ENCODE data around the gene DOCK6.

The DOCK6 gene

DNA sequence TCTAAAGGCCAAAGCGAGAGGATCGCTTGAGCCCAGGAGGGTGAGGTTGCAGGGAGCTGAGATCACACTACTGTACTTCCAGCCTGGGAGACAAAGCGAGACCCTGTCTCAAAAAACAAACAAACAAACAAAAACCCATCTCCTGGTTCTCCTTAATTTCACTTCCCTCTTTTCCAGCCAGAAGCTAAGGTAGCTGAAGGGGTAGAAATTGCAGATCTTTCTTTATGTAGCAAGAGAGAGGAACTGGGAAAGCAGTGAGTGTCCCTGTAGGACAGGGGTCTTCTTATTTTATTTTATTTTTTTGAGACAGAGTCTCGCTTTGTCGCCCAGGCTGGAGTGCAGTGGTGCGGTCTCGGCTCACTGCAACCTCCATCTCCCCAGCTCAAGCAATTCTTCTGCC lies 29.1 kb upstream of the DOCK6 start:
- in situ Hi-C loops (cut with HindIII; ENCODE audit: low pct_ligation_motif_present, low sequenced_read_pairs), result no loop called here
- Histone ChIP-seq H3K27ac (no peak overlapping the region), H3K4me3 (ENCODE audit: low read depth, low read length) (no peak overlapping the region), H3K36me3 (replicated peaks) (no peaks in the 10 kb centered on the region), H3K27me3 (replicated peaks) (no peaks in the 10 kb centered on the region)
- TF ChIP-seq, protein P1, sequence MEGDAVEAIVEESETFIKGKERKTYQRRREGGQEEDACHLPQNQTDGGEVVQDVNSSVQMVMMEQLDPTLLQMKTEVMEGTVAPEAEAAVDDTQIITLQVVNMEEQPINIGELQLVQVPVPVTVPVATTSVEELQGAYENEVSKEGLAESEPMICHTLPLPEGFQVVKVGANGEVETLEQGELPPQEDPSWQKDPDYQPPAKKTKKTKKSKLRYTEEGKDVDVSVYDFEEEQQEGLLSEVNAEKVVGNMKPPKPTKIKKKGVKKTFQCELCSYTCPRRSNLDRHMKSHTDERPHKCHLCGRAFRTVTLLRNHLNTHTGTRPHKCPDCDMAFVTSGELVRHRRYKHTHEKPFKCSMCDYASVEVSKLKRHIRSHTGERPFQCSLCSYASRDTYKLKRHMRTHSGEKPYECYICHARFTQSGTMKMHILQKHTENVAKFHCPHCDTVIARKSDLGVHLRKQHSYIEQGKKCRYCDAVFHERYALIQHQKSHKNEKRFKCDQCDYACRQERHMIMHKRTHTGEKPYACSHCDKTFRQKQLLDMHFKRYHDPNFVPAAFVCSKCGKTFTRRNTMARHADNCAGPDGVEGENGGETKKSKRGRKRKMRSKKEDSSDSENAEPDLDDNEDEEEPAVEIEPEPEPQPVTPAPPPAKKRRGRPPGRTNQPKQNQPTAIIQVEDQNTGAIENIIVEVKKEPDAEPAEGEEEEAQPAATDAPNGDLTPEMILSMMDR (IDR thresholded peaks at IDR 0.05; ENCODE audit: low read depth, low read length, missing control alignments), result no peak
- no peak for DNase-seq

DNA sequence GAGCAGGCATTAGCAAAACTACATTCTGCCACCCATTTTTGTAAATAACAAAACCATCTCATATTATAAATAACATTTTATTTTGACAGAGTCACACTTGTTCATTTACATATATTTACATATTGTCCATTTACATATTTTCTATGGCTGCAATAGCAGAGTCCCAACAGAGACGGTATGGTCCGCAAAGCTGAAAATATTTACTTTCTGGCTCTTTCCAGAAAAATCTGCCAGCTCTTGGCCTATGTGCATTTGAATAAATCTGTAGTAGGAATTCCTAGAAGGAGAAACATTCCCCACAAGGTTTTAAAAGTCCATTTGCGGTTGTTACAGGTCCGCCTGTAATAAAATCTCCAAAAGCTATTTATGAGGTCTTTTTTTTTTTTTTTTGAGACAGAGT lies 27.9 kb upstream of the DOCK6 start:
- TF ChIP-seq, protein P1 (IDR thresholded peaks at IDR 0.05; ENCODE audit: low read depth, low read length, missing control alignments), result no peak
- Histone ChIP-seq H3K36me3 (replicated peaks) (no peaks in the 10 kb centered on the region), H3K4me3 (ENCODE audit: low read depth, low read length) (no peak overlapping the region), H3K27me3 (replicated peaks) (no peaks in the 10 kb centered on the region), H3K27ac (no peak overlapping the region)
- no peak for DNase-seq
- in situ Hi-C loops (cut with HindIII; ENCODE audit: low pct_ligation_motif_present, low sequenced_read_pairs), result no loop called here

DNA sequence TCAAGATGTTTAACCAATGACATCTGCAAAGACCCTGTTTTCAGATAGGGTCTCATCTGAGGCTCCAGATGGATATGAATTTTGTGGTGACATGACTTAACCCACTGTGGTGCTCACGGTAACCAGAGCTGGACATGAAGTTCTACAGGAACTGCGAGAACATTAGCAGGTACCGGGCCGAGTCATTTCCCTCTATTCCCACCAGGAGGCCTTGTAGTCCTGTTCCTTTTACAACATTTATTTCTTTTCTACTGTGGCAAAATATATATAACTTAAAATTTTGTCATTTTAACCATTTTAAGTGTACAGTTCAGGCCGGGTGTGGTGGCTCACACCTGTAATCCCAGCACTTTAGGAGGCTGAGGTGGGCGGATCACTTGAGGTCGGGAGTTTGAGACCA lies 26.0 kb upstream of the DOCK6 start:
- Histone ChIP-seq H3K27me3 (replicated peaks) (no peaks in the 10 kb centered on the region), H3K27ac (no peak overlapping the region), H3K4me3 (ENCODE audit: low read depth, low read length) (no peak overlapping the region), H3K36me3 (replicated peaks) (no peaks in the 10 kb centered on the region)
- TF ChIP-seq, protein P1 (IDR thresholded peaks at IDR 0.05; ENCODE audit: low read depth, low read length, missing control alignments), result peak; percentile 71
- DNase-seq, result peak; percentile 40
- in situ Hi-C loops (cut with HindIII; ENCODE audit: low pct_ligation_motif_present, low sequenced_read_pairs), result no loop called here

DNA sequence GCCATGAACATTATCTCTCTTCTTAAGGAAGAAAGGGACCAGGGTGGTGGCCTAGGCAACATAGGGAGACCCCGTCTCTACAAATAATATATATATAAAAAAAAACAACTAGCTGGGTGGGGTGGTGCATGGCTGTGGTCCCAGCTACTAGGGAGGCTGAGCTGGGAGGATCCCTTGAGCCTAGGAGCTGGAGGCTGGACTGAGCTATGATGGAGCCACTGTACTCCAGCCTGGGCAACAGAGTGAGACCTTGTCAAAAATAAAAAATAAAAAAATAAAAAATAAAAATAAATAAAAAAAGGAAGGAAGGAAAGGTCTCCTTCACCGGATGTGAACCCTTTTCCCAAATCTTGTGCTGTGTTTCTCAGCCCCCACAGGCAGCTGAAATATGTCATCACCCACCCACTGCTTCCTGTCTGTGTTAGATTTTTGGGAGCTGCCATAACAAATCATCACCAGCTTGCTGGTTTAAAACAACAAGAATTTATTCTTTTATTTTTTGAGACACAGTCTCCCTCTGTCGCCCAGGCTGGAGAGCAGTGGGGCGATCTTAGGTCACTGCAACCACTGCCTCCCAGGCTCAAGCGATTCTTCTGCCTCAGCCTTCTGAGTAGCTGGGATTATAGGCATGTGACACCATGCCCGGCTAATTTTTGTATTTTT lies 24.1 kb upstream of the DOCK6 start:
- H3K27me3 ChIP-seq (replicated peaks), result no peaks in the 10 kb centered on the region
- H3K27ac ChIP-seq, result no peak overlapping the region
- TF ChIP-seq, protein P1 (IDR thresholded peaks at IDR 0.05; ENCODE audit: low read depth, low read length, missing control alignments), result peak; percentile 38
- no peaks in the 10 kb centered on the region for H3K36me3 ChIP-seq (replicated peaks)
- no peak overlapping the region for H3K4me3 ChIP-seq (ENCODE audit: low read depth, low read length)
- DNase-seq, result peak; percentile 39
- in situ Hi-C loops (cut with HindIII; ENCODE audit: low pct_ligation_motif_present, low sequenced_read_pairs), result no loop called here

DNA sequence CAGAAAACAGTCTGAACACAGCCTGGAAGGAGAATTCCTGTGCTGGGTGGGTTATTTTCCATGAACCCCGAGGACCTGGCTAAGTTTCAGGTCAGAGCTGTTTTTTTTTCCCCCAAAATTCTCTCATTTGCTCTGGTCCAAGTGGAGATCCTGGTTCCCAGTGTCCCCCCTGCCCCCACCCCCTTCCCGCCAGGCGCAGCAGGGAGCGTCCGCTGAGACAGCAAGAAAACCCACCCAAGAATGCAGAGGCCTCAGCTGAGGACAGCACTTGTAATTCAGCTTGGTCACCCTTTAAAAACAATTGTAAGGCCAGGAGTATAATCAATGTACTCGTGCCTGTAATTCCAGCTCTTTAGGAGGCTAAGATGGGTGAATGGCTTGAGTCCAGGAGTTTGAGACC lies 22.2 kb upstream of the DOCK6 start:
- H3K27me3 ChIP-seq (replicated peaks), result no peaks in the 10 kb centered on the region
- in situ Hi-C loops (cut with HindIII; ENCODE audit: low pct_ligation_motif_present, low sequenced_read_pairs), result no loop called here
- TF ChIP-seq, protein P1 (IDR thresholded peaks at IDR 0.05; ENCODE audit: low read depth, low read length, missing control alignments), result no peak
- DNase-seq, result no peak
- H3K36me3 ChIP-seq (replicated peaks), result no peaks in the 10 kb centered on the region
- no peak overlapping the region for H3K4me3 ChIP-seq (ENCODE audit: low read depth, low read length)
- H3K27ac ChIP-seq, result no peak overlapping the region

Data from brain microvascular endothelial cell (primary cell).